Activated CD4-positive, alpha-beta T cell treated with anti-CD3 and anti-CD28 coated beads, Interleukin-2, amount 50 U/mL, for 24 hours (primary cell): ENCODE measurements around the gene INPP5D.

Experiments
- DNase-seq, 2 donors: peaks; one replicate each; pipeline ENCODE4 v3.0.0-alpha.2; 2020; ENCODE audit warnings: low read depth in 1 of 2, low spot score in 1 of 2

The INPP5D gene

DNA sequence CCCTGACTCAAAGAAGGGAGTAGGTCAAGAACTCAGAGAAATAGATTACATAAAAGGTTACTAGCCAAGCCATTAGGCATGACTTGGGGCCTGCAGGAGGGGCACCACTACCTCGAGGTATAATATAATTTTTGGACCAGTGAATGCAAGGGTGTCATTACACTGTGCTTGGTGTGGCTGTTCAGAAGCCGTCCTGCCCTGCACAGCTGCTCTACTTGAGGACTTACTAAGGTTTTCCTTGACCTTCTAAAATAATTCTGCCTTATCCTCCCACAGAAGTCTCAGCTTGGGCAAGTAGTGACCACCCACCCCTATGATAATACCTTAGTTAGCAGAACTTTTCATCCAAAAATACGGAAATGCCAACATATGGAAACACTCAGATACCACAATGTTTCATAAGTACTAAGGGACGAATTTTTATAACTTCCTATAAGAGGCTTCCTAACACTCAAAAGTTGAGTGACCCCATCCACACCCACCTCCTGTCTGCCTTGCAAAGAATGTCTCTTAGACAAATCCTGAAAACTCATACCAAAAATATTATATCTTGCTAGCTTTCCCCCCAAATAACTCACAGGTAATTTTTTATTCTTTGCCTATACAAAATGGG lies 173.6 kb downstream of the INPP5D start:
- no peak for DNase-seq

DNA sequence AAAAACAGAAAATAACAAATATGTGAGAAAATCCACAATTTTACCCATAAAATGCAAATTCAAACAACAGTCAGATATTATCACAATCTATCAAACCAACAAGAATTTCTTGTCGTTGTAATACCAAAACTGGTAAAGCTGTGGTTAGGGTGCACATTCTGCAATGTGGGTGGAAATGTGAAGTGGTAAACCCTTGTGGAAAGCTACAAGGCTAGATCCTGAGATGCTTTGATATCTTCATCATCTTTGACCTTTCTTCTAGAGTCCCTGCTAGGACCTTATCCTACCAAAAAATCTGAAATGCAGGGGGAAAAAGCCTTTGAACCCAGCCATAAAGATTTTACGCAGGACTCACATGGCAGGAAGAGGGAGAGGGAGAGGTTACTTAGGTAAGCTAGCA lies 174.1 kb downstream of the INPP5D start:
- no peak for DNase-seq

DNA sequence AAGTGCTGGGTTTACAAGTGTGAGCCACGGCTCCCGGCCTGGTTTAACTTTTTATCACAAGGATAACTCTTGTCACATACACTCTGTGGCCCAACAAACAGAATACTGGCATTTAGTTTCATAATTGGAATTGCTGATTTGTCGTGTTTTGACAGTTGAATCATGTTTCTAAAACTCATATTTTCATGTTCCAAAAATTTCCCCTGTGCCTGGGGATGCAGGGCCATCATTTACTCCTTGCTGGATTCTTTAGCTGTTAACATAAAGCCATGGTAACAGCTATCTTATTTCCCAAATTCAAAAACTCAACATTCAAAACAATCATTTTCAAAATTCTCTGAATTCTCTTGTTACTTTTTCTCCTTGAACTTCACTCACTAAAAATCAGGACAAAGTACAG lies 174.9 kb downstream of the INPP5D start:
- DNase-seq: no peak

DNA sequence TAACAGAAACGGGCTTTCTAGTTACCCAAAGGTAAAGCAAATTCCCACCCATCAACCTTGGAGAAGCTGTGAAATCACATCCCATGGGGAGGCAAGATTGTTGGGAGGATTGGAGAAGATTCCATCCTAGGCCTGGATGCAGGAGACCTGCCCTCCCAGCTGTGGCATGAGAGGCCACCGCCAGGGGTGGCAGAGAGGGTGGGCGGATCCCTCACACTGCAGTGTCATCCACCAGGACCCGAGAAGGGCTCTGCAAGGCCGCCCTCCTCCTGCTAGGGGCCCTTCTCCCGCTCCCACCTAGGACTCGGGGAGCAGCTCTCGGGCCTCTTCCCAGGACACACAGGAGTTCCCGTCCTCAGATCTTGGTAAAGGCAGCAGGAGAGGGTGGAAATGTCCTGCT lies 175.8 kb downstream of the INPP5D start:
- no peak for DNase-seq

DNA sequence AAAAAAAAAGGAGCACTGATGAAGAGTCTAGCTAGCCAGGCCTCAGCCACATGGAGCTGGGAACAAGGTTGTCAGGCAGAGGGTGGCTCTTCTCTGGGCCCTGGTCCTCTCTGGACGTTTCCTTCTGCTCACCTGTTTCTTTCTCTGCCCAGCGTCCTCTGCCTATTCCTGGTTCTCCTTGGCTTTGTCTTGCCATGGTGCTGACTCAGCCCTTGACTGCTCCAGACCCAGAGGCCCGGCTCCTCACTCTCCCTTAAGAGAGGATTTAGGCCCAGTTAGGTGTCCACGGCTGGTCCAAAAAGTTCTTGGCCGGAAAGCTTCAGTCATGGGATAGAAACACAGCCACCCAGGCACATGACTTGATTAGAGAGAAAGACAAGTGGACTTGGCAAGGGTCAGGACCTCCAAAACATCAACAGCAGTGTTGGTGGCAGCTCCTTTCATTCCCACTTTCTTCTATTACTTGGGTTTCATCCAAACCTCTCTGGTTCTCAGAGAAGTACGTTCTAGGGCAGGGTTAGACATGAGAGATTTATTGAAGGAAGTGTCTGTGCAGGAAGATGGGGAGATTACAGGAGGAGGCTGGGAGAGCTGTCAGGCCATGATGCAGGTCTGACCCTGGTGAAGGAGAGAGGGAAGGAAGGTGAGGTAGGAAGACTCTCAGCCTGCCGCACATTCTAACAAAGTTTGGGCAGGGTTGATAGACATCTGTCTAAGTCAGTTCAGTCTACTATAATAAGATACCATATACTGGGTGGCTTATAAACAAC lies 176.9 kb downstream of the INPP5D start:
- DNase-seq: no peak

DNA sequence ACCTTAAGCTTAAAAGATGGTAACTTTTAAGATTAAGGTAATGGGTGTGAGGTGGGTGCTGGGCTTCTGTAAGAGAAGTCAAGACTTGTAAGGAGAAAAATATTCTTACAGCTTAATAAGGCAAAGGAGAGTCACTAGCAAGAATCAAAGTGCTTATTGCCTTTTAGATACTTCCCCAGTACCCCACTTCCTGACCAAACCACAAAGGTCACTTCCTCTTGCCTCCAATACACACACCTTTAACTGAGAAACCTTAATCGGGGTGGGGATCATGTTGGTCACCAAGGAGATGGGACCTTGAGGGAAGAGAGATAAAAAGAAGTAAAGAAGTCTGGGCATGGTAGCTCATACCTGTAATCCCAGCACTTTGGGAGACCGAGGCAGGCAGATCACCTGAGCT lies 180.8 kb downstream of the INPP5D start:
- no peak for DNase-seq

DNA sequence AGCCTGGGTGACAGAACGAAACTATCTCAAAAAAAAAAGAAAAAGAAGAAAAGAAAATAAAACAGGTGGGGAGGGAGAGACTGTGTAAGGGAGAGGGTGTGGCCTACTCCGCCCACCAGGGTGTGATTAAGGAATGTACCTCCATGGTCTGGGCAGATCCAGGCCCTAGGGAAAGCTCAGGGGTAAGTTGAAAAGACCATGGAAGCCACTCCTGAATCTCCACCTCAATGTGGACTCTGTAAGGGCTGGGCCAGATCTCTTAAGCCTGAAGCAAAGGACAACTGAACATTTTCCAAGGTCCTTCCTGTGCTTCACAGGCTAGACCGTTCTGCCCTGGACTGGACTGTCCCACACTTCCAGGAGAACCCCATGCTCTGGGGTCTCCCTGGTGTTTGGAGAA lies 181.7 kb downstream of the INPP5D start:
- no peak for DNase-seq

DNA sequence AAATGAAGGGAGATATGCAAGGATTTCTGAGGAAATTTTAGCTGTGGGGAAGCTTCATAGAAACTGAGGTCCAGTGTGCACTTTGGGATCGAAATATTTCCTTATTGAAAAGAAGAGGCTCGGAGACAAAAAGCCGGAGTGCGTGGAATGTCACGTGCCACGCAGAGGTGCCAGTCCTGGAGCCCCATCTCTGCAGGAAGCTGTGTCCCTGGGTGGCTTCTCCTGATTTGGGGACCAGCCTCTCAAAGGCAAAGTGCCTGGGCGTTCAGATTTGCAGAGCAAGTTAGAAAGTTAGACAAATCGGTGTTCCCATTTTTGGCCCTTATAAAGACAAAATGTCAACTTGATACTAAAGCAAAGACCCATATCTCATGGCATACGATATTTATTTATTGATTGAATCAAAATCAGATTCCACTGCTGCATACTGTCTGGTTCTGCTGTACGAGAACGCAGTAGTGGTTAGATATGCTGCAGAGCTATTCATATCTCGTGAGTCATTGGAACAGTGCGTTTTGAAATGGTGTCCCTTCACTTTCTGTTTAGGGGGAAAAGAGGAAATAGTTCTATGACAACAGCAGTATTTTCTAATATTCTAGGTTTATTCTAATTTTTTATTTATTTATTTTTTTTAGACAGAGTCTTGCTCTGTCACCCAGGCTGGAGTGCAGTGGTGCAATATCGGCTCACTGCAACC lies 182.2 kb downstream of the INPP5D start:
- DNase-seq: no peak

DNA sequence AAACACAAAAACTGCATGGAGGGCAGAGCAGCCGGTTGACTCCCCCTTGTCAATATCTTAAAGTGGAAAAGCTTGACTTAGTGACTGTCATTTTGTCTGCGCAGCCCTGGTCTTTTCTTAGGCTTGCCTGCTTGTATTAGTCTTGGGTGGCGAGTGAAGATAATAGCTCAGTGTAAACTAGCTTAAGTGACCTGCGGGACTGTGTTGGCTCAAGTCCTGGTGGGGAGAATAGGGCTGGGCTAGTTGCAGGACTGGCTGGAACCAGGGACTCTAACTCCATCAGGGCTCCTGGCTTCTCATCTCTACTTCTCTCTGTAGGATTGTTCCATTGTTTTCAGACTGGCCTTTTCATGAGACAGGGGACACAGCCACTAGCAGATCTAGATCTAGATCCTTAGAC lies 183.2 kb downstream of the INPP5D start:
- DNase-seq: no peak

DNA sequence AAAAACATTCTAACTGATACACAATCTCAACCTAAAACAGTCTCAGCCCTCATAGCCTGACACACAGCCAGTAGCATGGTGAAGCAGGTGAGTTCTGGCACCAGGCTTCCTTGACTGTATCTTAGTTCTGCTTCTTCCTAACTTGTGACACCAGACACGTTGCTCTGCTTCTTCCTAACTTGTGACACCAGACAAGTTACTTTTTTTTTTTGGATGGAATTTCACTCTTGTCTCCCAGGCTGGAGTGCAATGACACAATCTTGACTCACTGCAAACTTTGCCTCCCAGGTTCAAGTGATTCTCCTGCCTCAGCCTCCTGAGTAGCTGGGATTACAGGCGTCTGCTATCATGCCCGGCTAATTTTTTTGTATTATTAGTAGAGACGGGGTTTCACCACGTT lies 184.7 kb downstream of the INPP5D start:
- DNase-seq: no peak

DNA sequence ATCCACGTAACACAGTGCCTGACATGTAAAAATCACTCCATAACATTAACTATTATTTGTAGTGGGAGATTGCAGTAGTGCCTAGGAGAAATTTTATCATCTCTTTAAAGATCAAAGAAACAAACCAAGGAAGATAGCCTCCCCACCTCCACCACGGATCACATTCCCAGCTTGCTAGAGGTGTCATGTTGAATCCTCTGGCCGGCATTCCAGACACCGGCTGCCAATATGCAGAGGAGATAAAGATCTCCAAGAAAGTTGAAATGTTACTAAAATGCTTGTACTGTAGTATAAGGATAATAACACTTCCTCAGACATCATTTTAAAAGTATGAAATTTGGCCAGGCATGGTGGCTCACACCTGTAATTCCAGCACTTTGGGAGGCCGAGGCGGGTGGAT lies 185.3 kb downstream of the INPP5D start:
- DNase-seq: no peak

DNA sequence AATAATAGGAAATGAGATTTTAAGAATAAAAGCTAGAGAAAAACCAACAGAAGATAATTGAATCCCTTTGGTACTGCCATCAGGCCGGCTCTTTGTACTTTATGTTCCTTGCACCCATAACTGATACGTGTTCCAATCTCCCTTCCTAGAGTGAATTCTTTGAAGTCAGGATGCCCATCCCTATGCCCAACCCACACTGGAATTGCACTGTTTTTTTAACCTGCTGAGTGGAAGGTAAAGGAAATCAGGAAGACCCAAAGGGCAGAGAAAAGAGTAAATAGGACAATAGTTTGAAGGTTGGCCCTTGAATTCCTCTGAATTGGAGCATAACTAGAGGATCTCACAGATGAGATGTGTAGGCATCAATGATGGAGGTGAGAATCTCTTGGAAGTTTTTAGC lies 187.0 kb downstream of the INPP5D start:
- no peak for DNase-seq

DNA sequence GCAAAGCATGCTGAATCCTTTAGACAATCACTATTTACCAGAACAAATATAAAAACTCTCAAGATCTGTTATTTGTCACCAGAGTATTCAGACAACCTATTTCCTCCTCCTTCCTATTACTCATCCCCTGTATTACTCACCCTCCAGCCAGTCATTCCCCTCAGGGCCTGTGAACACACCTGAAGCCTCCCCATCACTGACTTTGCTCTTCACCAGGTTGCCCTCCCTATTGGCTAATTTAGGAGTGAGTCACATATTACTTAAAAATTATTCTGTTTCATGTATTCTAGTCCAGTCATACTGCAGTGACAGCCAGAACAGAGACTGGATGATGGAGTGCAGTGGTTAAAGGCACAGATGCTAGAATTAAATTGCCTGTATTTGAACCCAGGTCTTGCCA lies 187.6 kb downstream of the INPP5D start:
- DNase-seq: peak; percentile 17 to 80

DNA sequence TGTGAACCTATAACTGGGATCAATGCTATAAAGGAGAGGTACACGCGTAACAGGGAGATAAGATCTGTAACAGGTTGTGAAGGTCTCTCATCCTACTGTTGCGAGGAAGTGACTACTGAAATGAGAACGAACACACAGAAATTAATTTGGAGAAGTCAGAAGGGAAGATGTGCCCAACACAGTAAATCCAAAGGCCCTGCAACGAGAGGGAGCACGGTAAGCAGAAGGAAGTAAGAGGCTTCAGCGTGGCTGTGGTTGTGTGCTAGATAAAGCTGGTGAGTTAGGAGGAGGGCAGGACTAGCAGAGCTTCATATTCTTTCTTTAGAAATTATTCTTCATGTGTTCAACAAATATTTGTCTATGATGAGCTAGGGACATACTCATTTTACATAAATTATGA lies 188.9 kb downstream of the INPP5D start:
- DNase-seq: no peak

DNA sequence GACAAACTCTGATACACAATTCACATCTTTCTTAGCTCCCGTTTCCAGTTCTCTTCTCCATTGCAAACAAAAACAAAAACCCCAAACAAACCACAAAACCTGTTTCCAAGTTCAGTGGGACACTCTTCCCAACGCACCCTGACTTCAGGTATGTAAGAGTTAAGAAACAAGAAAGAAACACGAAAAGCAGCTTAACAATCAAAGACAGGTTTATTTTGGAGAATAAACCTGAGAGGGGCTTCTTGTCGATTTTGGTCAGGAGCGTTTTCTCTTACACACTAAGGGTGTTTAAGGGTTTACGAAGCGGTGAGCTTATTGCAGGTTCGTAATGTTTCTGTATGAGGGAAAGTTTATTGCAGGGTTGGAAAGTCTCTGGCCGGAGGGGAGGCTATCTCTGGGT lies 190.4 kb downstream of the INPP5D start:
- no peak for DNase-seq

DNA sequence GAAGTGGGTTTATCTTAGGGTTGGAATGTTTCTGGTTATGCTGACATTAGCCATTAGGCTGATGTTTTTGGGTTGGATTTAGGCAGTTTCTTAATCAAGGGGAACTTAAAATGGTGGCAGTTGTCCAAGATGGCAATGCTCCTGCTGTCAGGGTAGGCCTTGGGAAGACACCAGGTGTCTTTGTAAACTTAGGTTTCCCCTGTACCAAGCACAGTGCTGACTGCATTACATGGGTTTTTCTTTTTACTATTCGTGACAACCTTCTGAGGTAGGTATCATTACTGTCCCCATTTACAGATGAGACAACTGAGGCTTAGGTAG lies 190.8 kb downstream of the INPP5D start:
- DNase-seq: no peak

DNA sequence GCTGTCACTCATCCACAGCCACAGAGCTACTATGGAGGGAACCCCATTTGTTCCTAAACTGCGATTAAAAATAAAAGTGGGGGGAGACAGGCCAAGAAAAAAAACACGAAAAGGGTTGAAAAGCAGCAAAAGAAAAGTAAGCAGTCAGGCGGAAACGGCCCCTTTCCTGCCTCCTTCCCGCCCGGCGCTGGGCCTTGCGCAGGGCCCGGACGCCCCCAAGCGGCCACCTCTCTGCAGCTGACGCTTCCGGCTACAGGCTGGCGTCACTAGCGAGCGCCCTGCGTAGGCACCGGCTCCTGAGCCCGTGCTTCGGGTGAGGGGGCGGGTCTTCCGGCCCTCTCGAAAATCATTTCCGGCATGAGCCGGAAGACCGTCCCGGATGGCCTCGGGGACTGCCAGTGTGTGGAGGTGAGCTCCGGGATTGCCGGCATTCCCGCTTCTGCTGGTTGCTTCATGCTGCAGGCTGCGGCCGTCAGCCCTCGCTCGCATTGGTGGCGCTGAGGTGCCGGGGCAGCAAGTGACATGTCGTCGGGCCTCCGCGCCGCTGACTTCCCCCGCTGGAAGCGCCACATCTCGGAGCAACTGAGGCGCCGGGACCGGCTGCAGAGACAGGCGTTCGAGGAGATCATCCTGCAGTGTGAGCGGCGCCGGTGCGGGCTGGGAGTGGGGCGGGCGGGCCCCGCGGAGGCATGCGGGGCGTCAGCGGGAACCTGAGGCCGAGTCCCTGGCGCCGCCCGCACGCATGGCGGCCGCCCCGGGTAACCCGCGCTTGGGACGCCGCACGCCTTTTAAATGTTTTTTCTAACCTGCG lies 191.4 kb downstream of the INPP5D start, which contains the start of gene ATG16L1:
ATG16L1 (plus strand) TSS at position 368 of the 811 bp plus-strand sequence; CDS start at position 523, 155 bp downstream.
- peak; percentile 83 to 93 for DNase-seq

DNA sequence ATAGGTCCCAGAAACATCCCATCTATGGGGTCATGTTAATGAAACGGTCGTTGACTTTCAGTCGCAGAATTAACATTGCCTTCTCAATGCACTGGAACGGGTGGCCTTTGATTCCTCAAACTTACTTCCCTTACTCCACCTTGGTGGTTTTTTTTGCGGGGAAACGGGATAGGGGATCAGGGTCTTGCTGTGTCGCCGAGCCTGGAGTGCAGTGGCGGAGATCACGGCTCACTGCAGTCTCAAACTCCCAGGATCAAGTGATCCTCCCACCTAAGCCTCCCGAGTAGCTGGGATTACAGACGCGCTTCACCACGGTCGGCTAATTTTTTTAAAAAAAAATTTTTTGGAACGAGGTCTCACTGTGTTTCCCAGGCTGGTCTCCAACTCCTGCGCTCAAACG lies 192.1 kb downstream of the INPP5D start:
- DNase-seq: no peak

DNA sequence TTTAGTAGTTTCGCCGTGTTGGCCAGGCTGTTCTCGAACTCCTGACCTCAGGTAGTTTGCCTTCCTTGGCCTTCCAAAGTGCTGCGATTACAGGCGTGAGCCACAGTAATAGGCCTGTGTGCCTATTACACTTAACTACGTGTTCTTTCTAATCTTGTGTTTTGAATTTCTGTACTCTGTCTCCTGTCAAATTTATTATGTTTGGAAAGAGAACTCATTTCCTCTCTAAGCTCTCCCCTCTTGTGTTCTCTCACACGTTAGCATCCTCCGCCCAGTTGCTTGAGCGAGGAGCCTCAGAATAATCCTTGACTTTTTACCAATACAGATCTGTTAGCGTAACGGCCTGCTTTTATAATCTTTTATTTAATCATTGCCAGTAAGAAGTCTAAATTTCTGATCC lies 195.0 kb downstream of the INPP5D start:
- DNase-seq: no peak

DNA sequence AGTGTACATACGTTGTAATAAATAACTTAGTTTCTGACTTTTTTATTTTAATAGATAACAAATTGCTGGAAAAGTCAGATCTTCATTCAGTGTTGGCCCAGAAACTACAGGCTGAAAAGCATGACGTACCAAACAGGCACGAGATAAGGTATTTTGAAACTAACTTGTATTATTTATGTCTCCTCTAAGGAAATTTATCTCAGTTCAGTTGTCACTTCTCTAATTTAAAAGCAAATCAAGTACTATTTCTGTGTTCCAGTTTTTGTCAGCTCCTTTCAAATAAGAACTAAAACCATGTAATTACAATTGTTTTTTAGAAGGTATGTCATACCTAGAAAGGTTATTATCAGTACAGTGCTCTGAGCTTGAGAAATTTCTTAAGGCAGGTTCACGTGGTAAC lies 195.9 kb downstream of the INPP5D start:
- DNase-seq: no peak
